GM18505 (cell line): ENCODE measurements around the gene MOB2.

Experiments
- ATAC-seq: cut with Tn5 transposase; IDR thresholded peaks from one replicate; pipeline ENCODE4 v1.9.1; 2021; ENCODE audit not compliant: unreplicated experiment
- POLR2A ChIP-seq: IDR thresholded peaks from 4 replicates; pipeline ENCODE4 v1.6.1; 2011; ENCODE audit warnings: borderline replicate concordance; ENCODE audit not compliant: insufficient read depth, insufficient read length; ENCODE audit errors: extremely low read depth

The MOB2 gene

GRCh38 chr11:1473011-1473628, 13.5 kb downstream of the MOB2 start:
- no peak for ATAC-seq
- TF ChIP-seq POLR2A, result no peak

- no peak for ATAC-seq
- no peak for TF ChIP-seq POLR2A
Observed at GRCh38 chr11:1472180-1473005, 14.2 kb downstream of the MOB2 start.

- no peak for TF ChIP-seq POLR2A
- no peak for ATAC-seq
Observed at GRCh38 chr11:1471736-1472135, 14.8 kb downstream of the MOB2 start.

GRCh38 chr11:1470681-1471611, 15.6 kb downstream of the MOB2 start:
- no peak for TF ChIP-seq POLR2A
- no peak for ATAC-seq

GRCh38 chr11:1469911-1470680, 16.5 kb downstream of the MOB2 start:
- no peak for TF ChIP-seq POLR2A
- no peak for ATAC-seq

- no peak for TF ChIP-seq POLR2A
- ATAC-seq, result no peak
Observed at GRCh38 chr11:1469287-1469910, 17.2 kb downstream of the MOB2 start.

GRCh38 chr11:1468473-1469066, 18.0 kb downstream of the MOB2 start:
- ATAC-seq, result no peak
- no peak for TF ChIP-seq POLR2A

- no peak for TF ChIP-seq POLR2A
Observed at GRCh38 chr11:1468002-1468401, 18.6 kb downstream of the MOB2 start.

GRCh38 chr11:1467270-1467669, 19.3 kb downstream of the MOB2 start:
- ATAC-seq, result no peak

More at GRCh38 chr11:1468002-1468401, 18.6 kb downstream of the MOB2 start:
- no peak for ATAC-seq

GRCh38 chr11:1466784-1467183, 19.8 kb downstream of the MOB2 start:
- no peak for TF ChIP-seq POLR2A
- ATAC-seq, result no peak

More at GRCh38 chr11:1467270-1467669, 19.3 kb downstream of the MOB2 start:
- no peak for TF ChIP-seq POLR2A

GRCh38 chr11:1463056-1463455, 23.5 kb downstream of the MOB2 start:
- no peak for ATAC-seq
- no peak for TF ChIP-seq POLR2A

- ATAC-seq, result no peak
- TF ChIP-seq POLR2A, result no peak
Observed at GRCh38 chr11:1462698-1462975, 23.9 kb downstream of the MOB2 start.
